SU-DHL-6 (cell line): ENCODE data around the gene EN1.

ENCODE experiments used
- H2AFZ ChIP-seq: fragments of 200-600 bp; sonication (generic); 2 replicates; pipeline ENCODE4 v1.6.1; 2014; ENCODE audit warnings: low read depth, mild to moderate bottlenecking, moderate library complexity, mixed read lengths, antibody characterized with exemption, low read length; ENCODE audit not compliant: severe bottlenecking
- H3F3A ChIP-seq: fragments of 200-600 bp; shearing (Covaris generic); 2 replicates; pipeline ENCODE4 v1.6.0; 2016; ENCODE audit warnings: antibody characterized with exemption, mild to moderate bottlenecking; ENCODE audit not compliant: insufficient read depth
- H3K27ac ChIP-seq: fragments of 200-600 bp; sonication (generic); 2 replicates; pipeline ENCODE4 v1.5.1; 2016; ENCODE audit warnings: low read depth, mild to moderate bottlenecking, low read length, moderate library complexity, mixed read lengths
- H3K27me3 ChIP-seq: fragments of 200-600 bp; sonication (generic), shearing (Covaris generic); 2 replicates; pipeline ENCODE4 v1.6.0; 2014; ENCODE audit warnings: mild to moderate bottlenecking, low read length
- H3K36me3 ChIP-seq: fragments of 200-600 bp; sonication (generic); 2 replicates; pipeline ENCODE4 v1.6.1; 2014; ENCODE audit warnings: mild to moderate bottlenecking, low read length, mixed read lengths
- H3K4me2 ChIP-seq: fragments of 300-600, 200-600 bp; shearing (Covaris generic), sonication (generic); 2 replicates; pipeline ENCODE4 v1.6.0; 2014; ENCODE audit warnings: low read length, low read depth, mild to moderate bottlenecking; ENCODE audit not compliant: poor library complexity, severe bottlenecking
- H3K4me3 ChIP-seq: fragments of 200-600 bp; sonication (generic); 2 replicates; pipeline ENCODE4 v1.5.1; 2014; ENCODE audit warnings: antibody characterized with exemption, low read length, mild to moderate bottlenecking, mixed read lengths; ENCODE audit not compliant: insufficient read depth, poor library complexity, severe bottlenecking
- H3K79me2 ChIP-seq: fragments of 200-600 bp; sonication (generic); 2 replicates; pipeline ENCODE4 v1.6.1; 2014; ENCODE audit warnings: mild to moderate bottlenecking, low read length, moderate library complexity; ENCODE audit not compliant: insufficient read depth
- H3K9ac ChIP-seq: fragments of 200-600 bp; sonication (generic); 2 replicates; pipeline ENCODE4 v1.7.0; 2014; ENCODE audit warnings: mild to moderate bottlenecking, low read length
- H3K9me2 ChIP-seq: fragments of 200-600 bp; sonication (generic); replicated peaks from 2 replicates; pipeline ENCODE4 v1.6.1; 2014; ENCODE audit warnings: low read length; ENCODE audit not compliant: insufficient read depth
- H3K9me3 ChIP-seq: fragments of 200-600 bp; sonication (generic); 2 replicates; pipeline ENCODE4 v1.6.1; 2014; ENCODE audit warnings: low read length, mixed read lengths; ENCODE audit not compliant: insufficient read depth
- H4K20me1 ChIP-seq: fragments of 200-600 bp; sonication (generic); 2 replicates; pipeline ENCODE4 v1.6.1; 2014; ENCODE audit warnings: low read depth, mild to moderate bottlenecking, antibody characterized with exemption, low read length, moderate library complexity, mixed read lengths
- EZH2phosphoT487 ChIP-seq: fragments of 200-600 bp; sonication (generic), shearing (Covaris generic); conservative IDR thresholded peaks from 2 replicates; pipeline ENCODE4 v1.6.1; 2018; ENCODE audit warnings: mild to moderate bottlenecking, antibody characterized with exemption, low read length, moderate library complexity, mixed read lengths
- TF ChIP-seq, protein P1 (sequence below): fragments of 200-600 bp; sonication (generic); IDR thresholded peaks from one replicate; pipeline ENCODE4 v1.5.1; 2017; ENCODE audit warnings: antibody characterized with exemption, mild to moderate bottlenecking, low read length, moderate library complexity; ENCODE audit not compliant: insufficient read depth, poor library complexity, severe bottlenecking

Gene EN1

DNA sequence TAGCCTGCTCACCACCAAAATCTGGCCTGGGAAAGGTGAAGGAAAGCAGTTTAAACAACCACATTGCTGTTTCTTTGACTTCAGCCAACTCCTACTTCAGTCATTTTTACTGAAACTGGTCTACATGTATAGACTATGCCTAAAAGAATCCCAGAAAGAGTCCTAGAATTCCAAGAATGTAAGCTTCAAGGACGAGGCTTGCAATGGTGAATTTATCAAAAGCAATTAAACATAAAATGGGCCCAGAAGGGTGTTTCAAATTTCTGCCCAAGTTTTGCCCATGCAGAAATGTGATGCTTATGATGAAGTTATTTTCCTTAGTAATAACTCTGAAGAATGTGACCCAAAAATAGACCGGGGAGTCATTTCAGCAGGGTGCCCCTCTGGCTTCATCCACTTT, 16.6 kb downstream of the EN1 start:
- no peak overlapping the region for H2AFZ ChIP-seq
- no peak overlapping the region for H3K4me3 ChIP-seq
- no peak for TF ChIP-seq EZH2phosphoT487
- TF ChIP-seq, protein P1, sequence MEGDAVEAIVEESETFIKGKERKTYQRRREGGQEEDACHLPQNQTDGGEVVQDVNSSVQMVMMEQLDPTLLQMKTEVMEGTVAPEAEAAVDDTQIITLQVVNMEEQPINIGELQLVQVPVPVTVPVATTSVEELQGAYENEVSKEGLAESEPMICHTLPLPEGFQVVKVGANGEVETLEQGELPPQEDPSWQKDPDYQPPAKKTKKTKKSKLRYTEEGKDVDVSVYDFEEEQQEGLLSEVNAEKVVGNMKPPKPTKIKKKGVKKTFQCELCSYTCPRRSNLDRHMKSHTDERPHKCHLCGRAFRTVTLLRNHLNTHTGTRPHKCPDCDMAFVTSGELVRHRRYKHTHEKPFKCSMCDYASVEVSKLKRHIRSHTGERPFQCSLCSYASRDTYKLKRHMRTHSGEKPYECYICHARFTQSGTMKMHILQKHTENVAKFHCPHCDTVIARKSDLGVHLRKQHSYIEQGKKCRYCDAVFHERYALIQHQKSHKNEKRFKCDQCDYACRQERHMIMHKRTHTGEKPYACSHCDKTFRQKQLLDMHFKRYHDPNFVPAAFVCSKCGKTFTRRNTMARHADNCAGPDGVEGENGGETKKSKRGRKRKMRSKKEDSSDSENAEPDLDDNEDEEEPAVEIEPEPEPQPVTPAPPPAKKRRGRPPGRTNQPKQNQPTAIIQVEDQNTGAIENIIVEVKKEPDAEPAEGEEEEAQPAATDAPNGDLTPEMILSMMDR, result no peak
- H3K36me3 ChIP-seq, result no peaks in the 10 kb centered on the region
- no peaks in the 10 kb centered on the region for H3K79me2 ChIP-seq
- H3K27me3 ChIP-seq, result no peaks in the 10 kb centered on the region
- no peaks in the 10 kb centered on the region for H3F3A ChIP-seq
- H3K27ac ChIP-seq, result no peak overlapping the region
- no peaks in the 10 kb centered on the region for H3K9me3 ChIP-seq
- H3K4me2 ChIP-seq, result no peak overlapping the region
- no peaks in the 10 kb centered on the region for H3K9me2 ChIP-seq
- H4K20me1 ChIP-seq, result no peaks in the 10 kb centered on the region
- H3K9ac ChIP-seq, result no peak overlapping the region

DNA sequence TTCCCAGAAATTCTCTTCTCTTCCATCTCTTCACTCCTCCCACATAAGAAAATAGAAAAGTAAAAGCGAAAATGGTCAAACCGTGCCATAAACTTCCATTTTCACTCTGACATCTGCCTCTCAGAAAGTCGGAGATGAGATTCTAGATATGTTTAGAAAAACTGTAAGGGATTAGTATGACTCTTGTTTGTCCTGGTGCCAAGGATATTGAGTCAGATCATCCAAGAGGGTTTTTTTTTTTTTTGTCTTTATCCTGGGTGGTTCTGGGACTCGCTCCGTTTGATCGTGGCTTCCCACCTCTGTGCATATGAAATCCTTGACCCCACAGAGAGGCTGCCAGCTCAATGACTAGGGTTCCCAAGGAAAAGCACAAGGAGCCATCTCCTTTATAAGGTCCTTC, 17.3 kb downstream of the EN1 start:
- no peak overlapping the region for H3K4me2 ChIP-seq
- H2AFZ ChIP-seq, result no peak overlapping the region
- H3K27ac ChIP-seq, result no peak overlapping the region
- H3K79me2 ChIP-seq, result no peaks in the 10 kb centered on the region
- no peak overlapping the region for H3K9ac ChIP-seq
- no peaks in the 10 kb centered on the region for H3F3A ChIP-seq
- H3K4me3 ChIP-seq, result no peak overlapping the region
- H3K9me2 ChIP-seq, result no peaks in the 10 kb centered on the region
- TF ChIP-seq, protein P1, result no peak
- TF ChIP-seq EZH2phosphoT487, result no peak
- no peaks in the 10 kb centered on the region for H3K9me3 ChIP-seq
- no peaks in the 10 kb centered on the region for H4K20me1 ChIP-seq
- no peaks in the 10 kb centered on the region for H3K27me3 ChIP-seq
- H3K36me3 ChIP-seq, result no peaks in the 10 kb centered on the region

DNA sequence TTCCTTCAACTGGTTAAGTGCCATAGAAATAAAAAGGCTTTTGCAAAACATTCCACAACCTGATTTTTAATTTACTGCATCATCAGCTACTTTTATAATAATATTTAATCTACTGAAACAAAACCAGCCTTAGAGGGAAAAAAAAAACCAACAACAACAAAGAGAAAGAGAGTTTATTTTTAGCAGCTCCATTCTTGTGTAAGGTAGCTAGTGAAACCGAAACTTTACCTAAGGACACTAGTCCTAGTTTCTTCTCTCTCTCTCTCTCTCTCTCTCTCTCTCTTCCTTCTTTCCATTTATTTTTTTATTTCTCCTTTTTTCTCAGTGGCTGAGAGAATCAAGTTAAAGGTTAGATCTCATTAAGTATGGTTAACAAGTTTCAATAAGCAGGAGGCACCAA, 21.4 kb downstream of the EN1 start:
- no peaks in the 10 kb centered on the region for H4K20me1 ChIP-seq
- H3K4me3 ChIP-seq, result no peak overlapping the region
- H3K9me3 ChIP-seq, result no peaks in the 10 kb centered on the region
- TF ChIP-seq EZH2phosphoT487, result no peak
- TF ChIP-seq, protein P1, result no peak
- no peaks in the 10 kb centered on the region for H3K9me2 ChIP-seq
- H3K27ac ChIP-seq, result no peak overlapping the region
- no peaks in the 10 kb centered on the region for H3K36me3 ChIP-seq
- no peak overlapping the region for H2AFZ ChIP-seq
- H3K79me2 ChIP-seq, result no peaks in the 10 kb centered on the region
- H3F3A ChIP-seq, result no peaks in the 10 kb centered on the region
- no peaks in the 10 kb centered on the region for H3K27me3 ChIP-seq
- H3K4me2 ChIP-seq, result no peak overlapping the region
- no peak overlapping the region for H3K9ac ChIP-seq

DNA sequence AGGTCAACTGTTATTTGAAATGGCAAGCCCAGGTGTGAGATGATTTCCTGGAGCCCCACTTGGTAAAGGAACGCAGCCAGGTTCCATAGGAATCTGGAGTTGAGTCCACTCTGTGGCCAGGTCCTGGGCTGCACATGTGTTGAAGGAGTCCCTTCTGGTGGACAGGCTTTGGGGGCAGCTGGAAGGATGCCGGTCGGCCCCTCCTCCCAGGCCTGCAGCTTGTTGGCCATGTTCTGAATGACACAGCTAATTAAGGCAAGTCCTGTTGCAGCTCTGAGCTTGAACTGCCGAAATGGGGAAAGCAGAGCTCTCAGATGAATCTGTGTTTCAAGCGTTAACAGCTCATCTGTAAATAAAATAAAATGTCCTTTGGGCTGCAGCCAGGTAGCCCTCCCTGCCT, 23.8 kb downstream of the EN1 start:
- H3F3A ChIP-seq, result no peaks in the 10 kb centered on the region
- no peaks in the 10 kb centered on the region for H3K9me3 ChIP-seq
- H3K4me3 ChIP-seq, result no peak overlapping the region
- H3K9me2 ChIP-seq, result no peaks in the 10 kb centered on the region
- TF ChIP-seq EZH2phosphoT487, result no peak
- TF ChIP-seq, protein P1, result no peak
- no peak overlapping the region for H3K27ac ChIP-seq
- H3K36me3 ChIP-seq, result no peaks in the 10 kb centered on the region
- no peak overlapping the region for H3K9ac ChIP-seq
- H3K4me2 ChIP-seq, result no peak overlapping the region
- H3K27me3 ChIP-seq, result 0 out of 2 replicates have a peak, but pooled peaks cover 2% of the 10 kb centered on the region
- no peaks in the 10 kb centered on the region for H4K20me1 ChIP-seq
- no peaks in the 10 kb centered on the region for H3K79me2 ChIP-seq
- H2AFZ ChIP-seq, result no peak overlapping the region
